Stimulated activated CD4-positive, alpha-beta T cell treated with anti-CD3 and anti-CD28 coated beads, Interleukin-15, amount 100 ng/mL, for 48 hours (primary cell): ENCODE data around the gene ZNF41.
"Not testable (repeated sequence)": the region's sequence is repeated elsewhere in the genome, so short reads cannot be mapped to it uniquely, and the experiment has no call there.

ENCODE experiments used
- DNase-seq, 2 donors: peaks; one replicate each; pipeline ENCODE4 v3.0.0-alpha.2; 2020; ENCODE audit warnings: low read depth in 2 of 2

The ZNF41 gene

DNA sequence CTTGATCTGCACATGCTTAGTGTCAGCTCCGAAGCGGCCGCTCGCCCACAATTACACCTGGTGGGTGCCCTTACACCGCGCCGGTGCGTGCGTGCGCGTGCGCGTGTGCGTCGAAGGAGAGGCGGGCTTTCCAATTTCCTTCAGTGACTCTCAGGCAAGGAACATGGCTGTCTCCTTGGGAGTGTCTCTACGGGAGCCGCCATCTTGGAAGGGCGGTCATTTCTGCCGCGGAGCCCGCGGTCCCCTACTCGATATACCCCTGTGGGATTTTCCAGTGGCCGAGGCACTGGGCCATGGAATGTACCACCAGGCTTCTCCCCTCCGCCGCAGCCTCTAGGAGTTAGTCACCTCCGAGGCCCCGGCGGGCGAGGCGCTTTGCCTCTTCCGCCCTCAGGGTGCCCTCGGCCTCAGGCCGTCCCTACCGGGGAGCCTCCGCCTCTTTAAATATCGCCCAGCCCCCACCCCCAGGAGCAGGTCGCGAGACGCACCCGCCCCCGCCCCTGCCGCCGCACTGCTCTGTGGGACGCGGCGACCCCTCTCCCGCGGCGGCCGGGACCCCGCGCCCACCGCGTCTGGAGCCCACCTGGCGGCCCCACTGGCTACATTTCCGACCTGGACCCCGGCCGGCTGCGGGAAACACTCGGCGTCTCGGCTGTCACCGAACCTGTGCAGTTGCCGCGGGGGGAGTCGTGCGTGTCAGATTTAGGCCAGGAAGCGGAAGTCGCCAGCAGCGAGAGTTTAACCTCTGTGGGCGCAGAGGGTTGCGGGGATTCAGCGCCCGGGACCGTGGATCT is at the start of gene ZNF41:
TSS of gene ZNF41 (minus strand) at position 711 of the 794 bp plus-strand sequence. CDS start 15,741 bp downstream, outside the sequence.
- DNase-seq: peak; percentile 52 to 66

GRCh38 chrX:47530049-47530448 is 47.0 kb upstream of the ZNF41 start:
- no peak for DNase-seq

GRCh38 chrX:47529548-47529947 is 46.5 kb upstream of the ZNF41 start:
- no peak for DNase-seq

GRCh38 chrX:47523713-47524166 is 40.7 kb upstream of the ZNF41 start:
- DNase-seq: no peak

DNA sequence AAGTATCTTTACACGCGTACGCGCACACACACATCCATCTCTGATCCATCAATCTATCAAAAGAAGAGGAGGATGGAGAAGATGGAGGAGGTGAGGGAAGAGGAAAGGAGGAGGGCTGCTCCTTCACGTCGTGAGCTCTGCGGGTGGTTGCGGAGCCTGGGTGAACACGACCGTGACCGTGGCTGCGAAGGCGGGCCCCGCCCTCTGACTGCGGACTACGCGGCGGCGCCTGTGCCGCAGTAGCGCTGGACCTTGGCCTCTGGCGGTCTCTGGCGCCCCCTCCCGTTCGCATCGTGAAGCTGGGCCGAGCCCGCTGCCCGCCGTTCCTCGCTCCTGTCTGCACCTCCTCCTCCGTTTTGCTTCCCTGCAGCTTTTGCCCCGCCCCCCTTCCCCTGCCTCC is 40.3 kb upstream of the ZNF41 start:
- peak; percentile 57 to 72 for DNase-seq

DNA sequence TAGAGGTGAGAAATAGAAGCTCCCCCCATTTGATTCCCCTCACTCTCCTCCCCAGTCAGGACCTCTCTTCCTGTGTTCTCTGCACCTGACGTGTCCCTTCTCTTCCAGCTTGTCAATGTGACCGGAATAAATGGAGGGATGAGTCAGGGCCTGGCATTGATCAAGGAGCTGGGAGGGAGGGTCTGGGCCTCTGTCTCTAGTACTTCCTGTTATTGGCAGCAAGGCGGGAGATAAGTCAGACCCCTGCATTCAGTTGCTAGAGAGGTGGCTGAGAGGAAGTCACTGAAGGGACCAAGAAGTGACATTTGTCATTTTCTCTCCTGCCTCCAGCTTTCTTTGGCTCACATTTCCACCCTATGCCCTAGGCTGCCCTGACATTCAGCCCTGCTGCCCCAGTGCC is 35.1 kb upstream of the ZNF41 start:
- no peak for DNase-seq

- DNase-seq: no peak
Observed at GRCh38 chrX:47515941-47516665, 33.1 kb upstream of the ZNF41 start.

- DNase-seq: no peak
Observed at GRCh38 chrX:47514533-47515235, 31.7 kb upstream of the ZNF41 start.

DNA sequence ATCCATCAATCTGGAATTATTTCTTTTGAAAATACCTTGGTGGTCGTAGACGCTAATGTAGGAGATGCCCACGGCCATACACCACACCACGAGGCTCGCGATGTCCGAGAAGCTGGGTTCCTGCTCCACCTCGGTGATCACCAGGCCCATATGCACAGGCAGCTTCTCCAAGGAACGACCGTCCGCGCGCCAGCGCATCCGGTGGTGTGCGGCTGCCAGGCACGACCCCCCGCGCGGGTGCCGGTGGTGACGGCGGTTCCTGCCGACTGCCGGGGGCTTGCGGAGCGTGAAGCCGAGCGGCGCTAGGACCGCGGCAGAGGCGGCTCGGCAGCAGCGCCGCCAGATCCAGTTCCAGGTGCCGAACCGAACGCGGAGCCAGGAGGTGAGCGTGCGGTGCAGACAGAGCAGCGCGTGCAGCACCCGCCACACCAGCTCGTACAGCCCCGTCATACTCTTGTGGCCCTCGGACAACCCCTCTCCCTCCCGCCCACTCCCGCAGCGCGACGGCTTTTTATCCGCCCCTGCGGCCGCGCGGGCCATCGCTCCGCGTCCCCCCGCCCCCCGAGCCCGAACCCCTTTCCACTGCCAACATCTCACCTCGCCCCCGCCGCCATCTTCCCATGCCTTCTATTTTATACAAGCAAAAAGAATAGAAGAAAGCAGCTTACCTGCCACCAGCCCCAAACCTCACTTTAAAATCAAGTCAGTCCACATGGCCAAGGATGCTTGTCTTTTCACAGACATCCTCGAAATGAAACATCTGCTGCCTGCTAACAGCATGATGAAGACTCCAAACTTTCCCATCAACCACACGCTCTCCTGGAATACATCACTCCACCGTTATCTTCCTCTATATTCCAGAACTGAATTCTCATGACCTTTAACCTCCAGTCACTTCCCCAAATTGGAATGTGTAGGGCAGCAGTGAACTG is 30.3 kb upstream of the ZNF41 start:
- DNase-seq: not testable (repeated sequence)

DNA sequence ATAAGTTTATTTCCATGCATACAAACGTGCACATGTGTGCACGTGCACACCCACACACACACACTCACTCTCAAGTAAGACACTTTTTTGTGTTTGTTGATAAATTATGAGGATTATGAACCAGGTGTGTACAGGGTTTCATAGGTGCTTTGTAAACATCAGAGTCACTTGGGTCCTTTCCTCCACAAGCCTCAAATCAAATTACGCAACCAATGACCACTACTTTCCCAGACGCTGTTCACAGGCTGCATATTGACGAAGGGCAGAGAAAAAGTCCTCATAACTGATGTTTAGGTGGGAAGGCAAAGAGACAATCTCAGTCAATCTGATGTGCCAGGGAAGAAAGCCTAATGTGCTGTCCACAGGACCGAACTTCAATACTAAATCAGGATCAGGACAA is 29.4 kb upstream of the ZNF41 start:
- DNase-seq: not testable (repeated sequence)

GRCh38 chrX:47507153-47507867 is 24.3 kb upstream of the ZNF41 start:
- no peak for DNase-seq

DNA sequence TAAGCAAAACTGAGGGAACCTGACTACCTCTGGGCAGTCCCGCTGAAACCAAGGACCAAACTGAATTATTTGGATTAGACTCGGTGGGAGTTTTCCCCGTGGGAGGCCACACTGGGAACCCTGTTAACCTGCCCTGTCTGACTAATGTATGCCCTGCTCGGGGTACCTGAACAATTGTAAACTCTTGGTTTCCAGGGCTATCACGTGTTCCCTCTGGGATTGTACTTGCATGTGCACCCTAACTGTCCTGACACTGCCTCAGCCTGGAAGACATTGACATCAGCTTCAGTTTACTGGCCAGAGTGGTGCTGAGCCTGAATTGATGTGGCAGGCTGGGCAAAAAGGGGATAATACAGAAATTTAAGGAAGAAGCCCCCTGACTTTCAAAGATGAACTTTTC is 20.1 kb upstream of the ZNF41 start:
- no peak for DNase-seq

DNA sequence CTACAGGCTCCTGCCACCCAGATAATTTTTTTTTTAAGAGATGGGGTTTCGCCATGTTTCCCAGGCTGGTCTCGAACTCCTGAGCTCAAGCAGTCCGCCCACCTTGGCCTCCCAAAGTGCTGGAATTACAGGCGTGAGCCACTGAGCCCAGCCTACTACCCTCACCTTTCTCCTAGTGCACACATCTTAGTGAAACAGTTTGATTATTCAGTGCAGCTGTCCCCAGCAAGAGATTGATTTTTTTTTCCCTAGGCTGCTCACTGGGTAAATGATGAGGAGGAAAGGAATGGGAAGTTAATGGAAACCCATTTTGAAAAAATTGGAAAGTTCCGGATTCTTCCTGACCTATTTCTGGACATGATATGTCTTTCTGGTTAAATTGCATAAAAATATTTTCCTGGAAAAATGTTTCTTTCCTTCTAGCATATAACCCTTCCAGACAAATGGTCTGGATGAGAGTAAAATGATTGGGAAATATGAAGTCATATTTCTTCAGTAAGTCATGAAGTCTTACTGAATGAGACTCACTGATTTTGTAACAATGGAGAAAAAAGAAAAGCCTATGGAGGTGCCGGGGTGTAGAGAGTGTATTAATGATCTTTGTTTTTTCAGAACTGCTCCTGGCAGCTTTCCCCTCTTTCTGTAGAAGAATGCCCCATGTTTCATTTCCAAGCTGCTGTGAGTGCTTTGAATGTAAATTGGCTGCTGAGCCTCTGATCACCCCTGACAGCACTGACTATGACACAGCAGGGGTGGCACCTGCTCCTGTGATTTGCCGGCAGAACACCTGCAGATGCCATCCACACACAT is 19.5 kb upstream of the ZNF41 start:
- no peak for DNase-seq

GRCh38 chrX:47501226-47502074 is 18.4 kb upstream of the ZNF41 start:
- no peak for DNase-seq

DNA sequence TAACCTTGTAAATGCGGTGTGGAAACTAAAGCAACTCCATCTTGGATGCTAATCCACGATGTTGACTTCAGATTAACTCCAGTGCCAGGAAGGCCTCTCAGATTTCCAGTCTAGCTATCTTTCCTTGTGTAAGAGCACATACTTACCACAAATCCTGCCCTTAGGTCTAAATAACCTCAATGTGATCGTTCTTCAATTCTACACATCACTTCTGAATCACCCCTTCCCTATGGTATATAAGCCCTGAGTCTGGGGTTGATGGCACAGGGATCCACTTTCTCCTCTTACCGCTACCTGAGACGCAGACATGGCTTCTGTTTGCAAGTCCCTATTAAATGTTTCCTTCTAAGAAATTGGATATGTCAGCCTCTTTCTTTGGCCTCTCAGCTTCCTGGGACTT is 17.5 kb upstream of the ZNF41 start:
- DNase-seq: no peak

GRCh38 chrX:47499293-47499692 is 16.3 kb upstream of the ZNF41 start:
- DNase-seq: no peak

GRCh38 chrX:47498411-47498810 is 15.4 kb upstream of the ZNF41 start:
- DNase-seq: no peak

- no peak for DNase-seq
Observed at GRCh38 chrX:47497271-47497888, 14.4 kb upstream of the ZNF41 start.
